22Rv1 (cell line): ENCODE measurements around the gene PLGRKT.
"Not testable (repeated sequence)": the region's sequence is repeated elsewhere in the genome, so short reads cannot be mapped to it uniquely, and the experiment has no call there.

ENCODE experiments used
- H3K27ac ChIP-seq: fragments of 450-650 bp; 2 replicates; pipeline ENCODE4 v1.5.1; 2017
- ZFX ChIP-seq: fragments of 450-650 bp; IDR thresholded peaks from 2 replicates; pipeline ENCODE4 v1.6.1; 2017; ENCODE audit warnings: antibody characterized with exemption, borderline replicate concordance
- TF ChIP-seq, protein P1 (sequence below): fragments of 450-650 bp; IDR thresholded peaks from 2 replicates; pipeline ENCODE4 v1.5.1; 2017; ENCODE audit warnings: mild to moderate bottlenecking

Gene PLGRKT

DNA sequence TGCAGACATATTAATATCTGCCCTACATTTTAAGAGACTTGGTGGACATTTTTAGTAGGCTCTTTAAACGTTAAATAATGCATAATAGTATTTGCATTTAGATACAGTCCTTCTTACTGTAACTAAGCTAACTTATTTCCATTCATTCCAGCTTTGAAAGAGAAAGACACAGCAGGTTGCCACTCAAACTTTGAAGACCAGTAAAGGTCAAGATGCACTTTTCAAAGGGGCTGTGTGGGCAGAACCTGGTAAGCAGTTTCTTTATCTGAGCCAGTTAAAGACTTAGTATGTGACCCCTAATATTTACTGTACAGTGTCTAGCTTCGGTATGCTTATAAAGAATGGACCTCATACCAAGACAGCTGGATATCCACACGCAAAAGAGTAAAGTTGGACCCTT, 20.8 kb downstream of the PLGRKT start:
- no peak overlapping the region for H3K27ac ChIP-seq
- TF ChIP-seq ZFX: no peak
- TF ChIP-seq, protein P1, sequence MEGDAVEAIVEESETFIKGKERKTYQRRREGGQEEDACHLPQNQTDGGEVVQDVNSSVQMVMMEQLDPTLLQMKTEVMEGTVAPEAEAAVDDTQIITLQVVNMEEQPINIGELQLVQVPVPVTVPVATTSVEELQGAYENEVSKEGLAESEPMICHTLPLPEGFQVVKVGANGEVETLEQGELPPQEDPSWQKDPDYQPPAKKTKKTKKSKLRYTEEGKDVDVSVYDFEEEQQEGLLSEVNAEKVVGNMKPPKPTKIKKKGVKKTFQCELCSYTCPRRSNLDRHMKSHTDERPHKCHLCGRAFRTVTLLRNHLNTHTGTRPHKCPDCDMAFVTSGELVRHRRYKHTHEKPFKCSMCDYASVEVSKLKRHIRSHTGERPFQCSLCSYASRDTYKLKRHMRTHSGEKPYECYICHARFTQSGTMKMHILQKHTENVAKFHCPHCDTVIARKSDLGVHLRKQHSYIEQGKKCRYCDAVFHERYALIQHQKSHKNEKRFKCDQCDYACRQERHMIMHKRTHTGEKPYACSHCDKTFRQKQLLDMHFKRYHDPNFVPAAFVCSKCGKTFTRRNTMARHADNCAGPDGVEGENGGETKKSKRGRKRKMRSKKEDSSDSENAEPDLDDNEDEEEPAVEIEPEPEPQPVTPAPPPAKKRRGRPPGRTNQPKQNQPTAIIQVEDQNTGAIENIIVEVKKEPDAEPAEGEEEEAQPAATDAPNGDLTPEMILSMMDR: no peak

DNA sequence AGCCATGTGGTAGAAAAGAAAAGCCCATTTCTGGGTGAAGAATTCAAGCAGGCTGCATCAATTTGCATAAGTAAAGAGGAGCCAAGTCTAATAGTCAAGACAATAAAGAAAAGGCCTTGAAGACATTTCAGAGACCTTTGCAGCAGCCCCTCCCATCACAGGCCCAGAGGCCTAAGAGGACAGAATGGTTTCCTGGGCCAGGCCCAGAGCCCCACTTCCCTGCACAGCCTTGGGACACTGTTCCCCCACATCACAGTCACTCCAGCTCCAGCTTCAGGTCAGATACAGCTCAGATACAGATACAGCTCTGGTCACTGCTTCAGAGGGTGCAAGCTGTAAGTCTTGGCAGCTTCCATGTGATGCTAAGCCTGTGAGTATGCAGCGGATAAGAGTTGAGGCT, 29.1 kb downstream of the PLGRKT start:
- no peak overlapping the region for H3K27ac ChIP-seq
- no peak for TF ChIP-seq ZFX
- TF ChIP-seq, protein P1: no peak

DNA sequence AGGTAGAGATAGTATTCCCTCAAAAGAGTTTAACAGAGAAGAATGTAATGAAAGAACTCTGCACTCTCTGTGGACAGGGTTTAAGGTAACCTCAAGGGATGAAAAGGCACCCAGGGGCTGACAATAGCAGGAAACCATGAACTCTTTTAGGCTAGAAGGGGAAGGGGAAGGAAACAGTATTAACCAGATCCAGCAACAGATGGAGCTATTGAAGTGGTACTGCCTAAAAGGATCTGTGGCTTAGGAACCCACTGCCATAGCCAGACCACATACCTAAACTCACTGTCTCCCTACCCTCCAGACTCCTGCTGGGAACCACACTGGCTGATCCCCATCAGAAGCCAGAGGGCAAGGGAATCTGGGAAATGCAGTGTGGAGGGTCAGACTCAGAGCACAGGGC, 35.5 kb downstream of the PLGRKT start:
- TF ChIP-seq ZFX: no peak
- TF ChIP-seq, protein P1: no peak
- H3K27ac ChIP-seq: no peak overlapping the region

DNA sequence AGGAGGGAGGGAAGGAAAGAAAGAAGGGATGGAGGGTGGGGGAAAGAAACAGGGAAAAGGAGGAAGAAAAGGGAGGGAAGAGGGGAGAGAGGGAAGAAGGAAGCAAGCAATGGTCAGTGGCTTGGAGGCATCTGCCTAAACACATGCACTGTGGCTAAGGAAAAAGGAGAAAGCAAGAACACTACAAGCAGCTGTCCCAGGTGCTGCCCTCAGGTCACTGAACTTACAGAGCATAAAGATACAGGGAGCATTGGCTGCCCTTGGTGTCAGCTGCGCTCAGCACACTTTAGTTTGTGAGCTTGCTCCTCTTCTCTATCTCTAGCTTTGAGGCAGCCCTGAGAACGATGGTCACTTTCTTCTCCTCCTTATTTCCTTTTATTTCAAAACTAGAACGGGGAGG, 40.2 kb downstream of the PLGRKT start:
- not testable (repeated sequence) for H3K27ac ChIP-seq

DNA sequence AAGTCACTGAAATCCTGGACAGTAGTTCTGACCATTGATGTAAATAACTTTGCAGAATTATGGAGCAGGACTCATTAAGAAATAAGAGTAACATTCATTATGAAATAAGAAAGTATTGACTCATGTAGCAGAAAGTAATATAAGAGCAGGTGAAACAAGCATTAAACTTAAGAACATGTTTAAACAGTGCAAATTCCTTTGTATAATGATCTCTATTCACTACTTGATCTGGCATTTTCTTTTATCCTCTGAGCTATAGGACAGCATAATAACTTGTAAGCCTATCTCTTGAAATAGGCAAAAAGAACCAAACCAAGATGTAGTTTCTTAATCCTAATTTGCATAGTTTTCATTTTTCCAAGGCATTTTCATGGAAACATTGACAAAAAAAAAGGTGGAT, 42.3 kb downstream of the PLGRKT start:
- H3K27ac ChIP-seq: no peak overlapping the region
- TF ChIP-seq ZFX: no peak
- TF ChIP-seq, protein P1: no peak

DNA sequence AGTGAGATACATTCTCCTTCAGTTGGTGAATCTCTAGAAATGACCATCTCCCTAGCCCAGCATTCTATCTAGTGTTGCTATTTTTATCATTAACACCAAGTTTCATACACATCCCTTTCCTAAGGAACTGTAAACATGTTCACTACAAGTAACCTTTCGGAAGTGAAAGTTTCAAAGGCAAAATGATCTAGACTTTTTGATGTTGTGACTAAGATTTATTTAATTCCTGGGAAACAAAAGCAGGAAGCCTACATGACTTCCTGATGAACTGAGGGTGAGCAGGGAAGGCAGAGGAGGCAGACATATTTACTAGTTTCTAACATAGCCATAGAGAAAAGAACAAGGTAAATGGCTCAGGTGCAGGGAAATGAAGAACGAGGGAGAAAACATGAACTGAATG, 43.7 kb downstream of the PLGRKT start:
- H3K27ac ChIP-seq: not testable (repeated sequence)

DNA sequence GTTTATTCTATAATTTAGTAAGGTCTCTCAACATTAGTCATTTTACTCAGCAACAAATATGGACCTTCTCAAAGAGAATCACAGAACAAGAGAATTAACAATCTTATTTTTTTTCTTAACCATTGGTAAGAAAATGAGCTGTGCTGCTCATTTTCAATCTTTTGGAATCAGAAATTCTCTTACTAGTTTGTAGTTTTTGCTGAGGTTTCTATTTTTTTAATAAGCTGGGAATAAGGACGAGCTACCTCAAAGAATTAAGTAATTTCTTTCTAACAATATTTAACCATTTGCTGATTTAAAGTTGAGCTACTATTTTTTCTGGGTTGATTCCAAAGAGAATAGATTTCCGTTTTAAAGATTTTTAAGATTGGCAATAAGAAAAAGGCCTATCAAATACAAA, 44.2 kb downstream of the PLGRKT start:
- no peak overlapping the region for H3K27ac ChIP-seq
- TF ChIP-seq, protein P1: no peak
- no peak for TF ChIP-seq ZFX

DNA sequence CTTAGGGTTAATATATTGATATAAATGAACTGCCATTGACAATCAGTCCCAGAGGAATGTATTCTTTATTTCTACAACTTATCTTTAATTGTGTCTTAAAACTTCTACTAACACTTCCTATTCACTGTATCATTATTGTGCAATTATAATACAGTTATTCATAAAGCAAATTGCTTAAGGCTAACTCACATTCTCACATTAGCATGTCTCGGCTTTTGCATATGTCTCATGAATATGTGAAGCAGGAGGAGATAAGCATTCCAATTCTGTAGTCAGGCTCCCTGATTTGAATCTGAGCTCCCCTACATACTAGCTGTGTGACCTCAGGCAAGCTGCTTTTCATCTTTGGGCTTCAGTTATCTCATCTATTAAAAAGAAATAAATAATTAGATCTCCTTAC, 45.4 kb downstream of the PLGRKT start:
- no peak overlapping the region for H3K27ac ChIP-seq
- TF ChIP-seq ZFX: no peak
- TF ChIP-seq, protein P1: no peak
